Small intestine (tissue), 7 donors: Measurements from ENCODE around the gene PFN1. TPM values are rescaled to one million over a fixed set of nuclear protein-coding genes. Genes with fewer than 3 reads are reported as not detected.
"Not testable (repeated sequence)": the region's sequence is repeated elsewhere in the genome, so short reads cannot be mapped to it uniquely, and the experiment has no call there.

Experiments used
- DNase-seq, 2 donors: peaks; one replicate each; pipeline versions ENCODE4 v3.0.0 to v3.0.0-alpha.2; 2013
- FAIRE-seq: peaks from 2 replicates; lab custom pipeline; 2012; peaks lifted over from hg19 to GRCh38; lab: Jason Lieb, UNC
- H3K27ac ChIP-seq, 3 donors: one replicate each; pipeline ENCODE4 v1.5.1; 2013; ENCODE audit warnings: low read length in 2 of 3, mild to moderate bottlenecking in 2 of 3, control low read depth in 1 of 3, inconsistent platforms in 1 of 3, low read depth in 1 of 3, moderate library complexity in 1 of 3
- H3K27me3 ChIP-seq, 3 donors: one replicate each; pipeline ENCODE4 v1.6.1; 2013; ENCODE audit warnings: low read length in 3 of 3, inconsistent platforms in 1 of 3; ENCODE audit not compliant: control insufficient read depth in 3 of 3, insufficient read depth in 3 of 3
- H3K36me3 ChIP-seq, 3 donors: one replicate each; pipeline ENCODE4 v1.6.1; 2013; ENCODE audit warnings: low read length in 3 of 3, inconsistent platforms in 1 of 3, low read depth in 1 of 3, mild to moderate bottlenecking in 1 of 3, moderate library complexity in 1 of 3; ENCODE audit not compliant: control insufficient read depth in 3 of 3, insufficient read depth in 2 of 3
- H3K4me1 ChIP-seq, 3 donors: one replicate each; pipeline ENCODE4 v1.6.1; 2013; ENCODE audit warnings: low read length in 2 of 3, inconsistent platforms in 1 of 3, low read depth in 1 of 3, mild to moderate bottlenecking in 1 of 3, moderate library complexity in 1 of 3; ENCODE audit not compliant: control insufficient read depth in 3 of 3, insufficient read depth in 2 of 3
- H3K4me3 ChIP-seq, 3 donors: one replicate each; pipeline ENCODE4 v1.5.1; 2013; ENCODE audit warnings: low read length in 3 of 3, control low read depth in 1 of 3, inconsistent platforms in 1 of 3, low read depth in 1 of 3, mild to moderate bottlenecking in 1 of 3, moderate library complexity in 1 of 3
- H3K9me3 ChIP-seq, 2 donors: one replicate each; pipeline ENCODE4 v1.6.1; 2013; ENCODE audit warnings: low read depth in 1 of 2, low read length in 1 of 2; ENCODE audit not compliant: control insufficient read depth in 2 of 2, insufficient read depth in 1 of 2
- WGBS, 3 donors: extraction: QIAGEN DNeasy Blood & Tissue Kit; methylation state at CpG; one replicate each; pipeline ENCODE4 v1.1.7; 2013; 5-methylcytosine and 5-hydroxymethylcytosine counted together
- polyA plus RNA-seq, 4 donors: library from polyadenylated mRNA; stranded (reverse) in 3 of 4; unstranded in 1 of 4; fragments of 200-250 nt in 3 of 4; fragments of 120-200 nt in 1 of 4; gene quantifications; one replicate each; pipeline versions ENCODE4 v1.2.1 to v1.2.3, GENCODE V29; 2013
- donor health status: healthy with polysubstance abuse.
- donor health status: control.
- donor health status: control.
- donor health status: Bipolar disorder and iron deficiency.
- donor health status: healthy.

Gene PFN1
- polyA plus RNA-seq, 4 donors: 501 to 1,180 (median 908) TPM

DNA sequence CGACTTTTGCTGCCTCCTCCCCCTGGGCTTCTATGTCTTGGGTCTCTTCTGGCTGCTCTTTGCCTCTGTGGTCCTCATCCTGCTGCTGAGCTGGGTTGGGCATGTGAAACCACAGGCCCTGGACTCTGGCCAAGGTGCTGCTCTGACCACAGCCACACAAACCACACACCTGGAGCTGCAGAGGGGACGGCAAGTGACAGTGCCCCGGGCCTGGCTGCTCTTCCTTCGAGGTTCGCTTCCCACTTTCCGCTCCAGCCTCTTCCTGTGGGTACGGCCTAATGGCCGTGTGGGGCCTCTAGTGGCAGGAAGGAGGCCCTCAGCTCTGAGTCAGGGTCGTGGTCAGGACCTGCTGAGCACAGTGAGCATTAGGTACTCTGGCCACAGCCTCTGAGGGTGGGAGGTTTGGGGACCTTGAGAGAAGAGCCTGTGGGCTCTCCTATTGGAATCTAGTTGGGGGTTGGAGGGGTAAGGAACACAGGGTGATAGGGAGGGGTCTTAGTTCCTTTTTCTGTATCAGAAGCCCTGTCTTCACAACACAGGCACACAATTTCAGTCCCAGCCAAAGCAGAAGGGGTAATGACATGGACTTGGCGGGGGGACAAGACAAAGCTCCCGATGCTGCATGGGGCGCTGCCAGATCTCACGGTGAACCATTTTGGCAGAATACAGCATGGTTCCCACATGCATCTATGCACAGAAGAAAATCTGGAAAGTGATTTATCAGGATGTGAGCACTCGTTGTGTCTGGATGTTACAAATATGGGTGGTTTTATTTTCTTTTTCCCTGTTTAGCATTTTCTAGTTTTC lies 14.0 kb downstream of the PFN1 start:
- Histone ChIP-seq H3K27ac (no peak overlapping the region), H3K36me3 (peaks cover 2 to 50% (median 3%) of the 10 kb centered on the region in 3 donors), H3K27me3 (no peaks in the 10 kb centered on the region), H3K4me3 (no peak overlapping the region), H3K9me3 (no peaks in the 10 kb centered on the region), H3K4me1 (peaks cover 3 to 17% (median 7%) of the 10 kb centered on the region in 3 donors)
- peak in 1 of 2 donors; percentile 23 for DNase-seq
- 32 to 48% (median 39%) methylated on average over 14 of the region's 14 CpGs for WGBS, 3 donors
- FAIRE-seq: no peak

DNA sequence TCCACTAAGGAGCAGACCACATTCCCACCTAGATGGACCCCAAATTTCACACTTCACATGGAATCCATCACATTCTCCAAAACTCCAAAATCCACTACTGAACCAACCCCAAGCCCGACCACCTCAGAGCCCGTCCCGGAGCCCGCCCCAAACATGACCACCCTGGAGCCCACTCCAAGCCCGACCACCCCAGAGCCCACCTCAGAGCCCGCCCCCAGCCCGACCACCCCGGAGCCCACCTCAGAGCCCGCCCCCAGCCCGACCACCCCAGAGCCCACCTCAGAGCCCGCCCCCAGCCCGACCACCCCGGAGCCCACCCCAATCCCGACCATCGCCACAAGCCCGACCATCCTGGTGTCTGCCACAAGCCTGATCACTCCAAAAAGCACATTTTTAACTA lies 14.7 kb downstream of the PFN1 start:
- DNase-seq: no peak
- Histone ChIP-seq H3K4me1 (peaks cover under 1 to 12% (median 7%) of the 10 kb centered on the region in 3 donors), H3K27ac (no peak overlapping the region), H3K36me3 (peaks cover 2 to 48% (median 3%) of the 10 kb centered on the region in 3 donors), H3K9me3 (no peaks in the 10 kb centered on the region), H3K4me3 (no peak overlapping the region), H3K27me3 (no peaks in the 10 kb centered on the region)
- 74 to 76% (median 76%) methylated on average over 14 to 16 of the region's 16 CpGs for WGBS, 3 donors
- no peak for FAIRE-seq

DNA sequence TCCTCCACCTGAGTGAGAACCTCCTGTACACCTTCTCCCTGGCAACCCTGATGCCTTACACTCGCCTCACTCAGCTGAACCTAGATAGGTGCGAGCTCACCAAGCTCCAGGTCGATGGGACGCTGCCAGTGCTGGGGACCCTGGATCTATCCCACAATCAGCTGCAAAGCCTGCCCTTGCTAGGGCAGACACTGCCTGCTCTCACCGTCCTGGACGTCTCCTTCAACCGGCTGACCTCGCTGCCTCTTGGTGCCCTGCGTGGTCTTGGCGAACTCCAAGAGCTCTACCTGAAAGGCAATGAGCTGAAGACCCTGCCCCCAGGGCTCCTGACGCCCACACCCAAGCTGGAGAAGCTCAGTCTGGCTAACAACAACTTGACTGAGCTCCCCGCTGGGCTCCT lies 15.6 kb downstream of the PFN1 start:
- Histone ChIP-seq H3K9me3 (no peaks in the 10 kb centered on the region), H3K27ac (no peak overlapping the region), H3K36me3 (peaks cover 2 to 40% (median 3%) of the 10 kb centered on the region in 3 donors), H3K27me3 (no peaks in the 10 kb centered on the region), H3K4me3 (no peak overlapping the region), H3K4me1 (peaks cover 0 to 7% (median 5%) of the 10 kb centered on the region in 3 donors)
- FAIRE-seq (no peak), DNase-seq (no peak)
- WGBS, 3 donors: 91 to 94% (median 94%) methylated on average over 12 of the region's 12 CpGs

DNA sequence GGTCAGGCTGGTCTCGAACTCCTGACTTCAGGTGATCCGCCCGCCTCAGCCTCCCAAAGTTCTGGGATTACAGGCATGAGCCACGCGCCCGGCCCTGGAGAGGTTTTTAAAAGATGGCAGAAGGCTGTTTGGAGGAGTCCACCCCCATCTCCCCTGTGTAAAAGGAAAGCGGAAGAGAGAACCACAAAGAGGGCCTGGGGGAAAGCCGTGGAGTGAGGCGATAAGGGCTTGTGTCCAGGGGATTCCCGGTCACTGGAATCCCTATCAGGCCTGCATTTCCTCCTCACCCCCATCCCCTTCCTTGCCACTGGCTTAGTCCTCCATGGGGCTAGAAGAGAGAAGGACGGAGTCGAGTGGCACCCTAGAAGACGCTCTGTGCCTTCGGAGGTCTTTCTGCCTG lies 16.4 kb downstream of the PFN1 start, which contains the start of gene GP1BA:
TSS of gene GP1BA (plus strand) at position 315 of the 400 bp plus-strand sequence. CDS start 328 bp downstream, outside the sequence.
- Histone ChIP-seq H3K36me3 (peaks cover 0 to 32% (median 0%) of the 10 kb centered on the region in 3 donors), H3K9me3 (no peaks in the 10 kb centered on the region), H3K27ac (no peak within 1 kb of the TSS), H3K4me3 (no peak within 1 kb of the TSS), H3K27me3 (no peaks in the 10 kb centered on the region), H3K4me1 (peaks cover 0 to 7% (median 5%) of the 10 kb centered on the region in 3 donors)
- FAIRE-seq (no peak), DNase-seq (no peak)
- 77 to 91% (median 82%) methylated on average over 14 of the region's 14 CpGs for WGBS, 3 donors

DNA sequence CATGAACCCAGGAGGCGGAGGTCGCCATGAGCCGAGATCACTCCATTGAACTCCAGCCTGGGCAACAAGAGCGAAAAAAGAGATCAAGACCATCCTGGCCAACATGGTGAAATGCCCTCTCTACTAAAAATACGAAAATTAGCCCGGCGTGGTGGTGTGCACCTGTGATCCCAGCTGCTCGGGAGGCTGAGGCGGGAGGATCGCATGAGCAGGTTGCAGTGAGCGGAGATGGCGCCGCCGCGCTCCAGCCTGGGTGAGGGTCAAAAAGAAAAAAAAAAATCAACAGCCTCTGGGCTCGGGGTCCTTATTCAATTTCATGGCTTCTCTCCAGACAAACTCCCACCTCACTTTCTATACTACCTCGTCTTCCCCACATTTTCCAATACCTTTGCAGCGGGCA lies 19.4 kb downstream of the PFN1 start:
- H3K4me1 ChIP-seq: peaks cover 0 to under 1% (median under 1%) of the 10 kb centered on the region in 3 donors
- H3K36me3 ChIP-seq: peaks cover 0 to 12% (median 0%) of the 10 kb centered on the region in 3 donors
- 97% methylated on average over 18 of the region's 18 CpGs for WGBS, 3 donors
- no peaks in the 10 kb centered on the region for H3K27me3 ChIP-seq
- H3K27ac ChIP-seq: no peak overlapping the region
- no peak for DNase-seq
- no peak for FAIRE-seq
- H3K4me3 ChIP-seq: no peak overlapping the region
- no peaks in the 10 kb centered on the region for H3K9me3 ChIP-seq

DNA sequence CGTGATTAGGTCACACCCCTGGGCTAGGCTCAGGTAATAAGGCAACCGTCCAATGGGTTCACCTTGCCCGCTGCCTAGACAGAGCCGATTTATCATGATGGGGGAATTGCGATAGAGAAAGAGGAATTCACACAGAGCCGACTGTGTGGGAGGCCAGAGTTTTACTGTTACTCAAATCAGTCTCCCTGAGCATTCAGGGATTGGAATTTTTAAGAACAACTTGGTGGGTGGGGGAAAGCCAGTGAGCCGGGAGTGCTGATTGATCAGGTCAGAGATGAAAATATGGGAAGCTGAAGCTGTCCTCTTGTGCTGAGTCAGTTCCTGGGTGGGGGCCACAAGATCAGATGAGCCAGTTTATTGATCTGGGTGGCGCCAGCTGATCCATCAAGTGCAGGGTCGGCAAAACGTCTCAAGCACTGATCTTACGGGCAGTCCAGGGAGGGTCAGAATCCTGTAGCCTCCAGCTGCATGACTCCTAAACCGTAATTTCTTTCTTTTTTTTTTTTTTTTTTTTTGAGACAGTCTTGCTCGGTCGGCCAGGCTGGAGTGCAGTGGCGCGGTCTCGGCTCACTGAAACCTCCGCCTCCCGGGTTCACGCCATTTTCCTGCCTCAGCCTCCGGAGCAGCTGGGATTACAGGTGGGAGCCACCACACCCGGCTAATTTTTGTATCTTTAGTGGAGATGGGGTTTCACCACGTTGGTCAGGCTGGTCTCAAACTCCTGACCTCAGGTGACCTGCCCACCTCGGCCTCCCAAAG lies 21.6 kb downstream of the PFN1 start:
- DNase-seq, H3K4me3 ChIP-seq, H3K36me3 ChIP-seq, H3K4me1 ChIP-seq, FAIRE-seq, H3K27me3 ChIP-seq, H3K9me3 ChIP-seq, H3K27ac ChIP-seq: not testable (repeated sequence)
- WGBS, 3 donors: 68 to 82% (median 76%) methylated on average over 24 of the region's 24 CpGs

DNA sequence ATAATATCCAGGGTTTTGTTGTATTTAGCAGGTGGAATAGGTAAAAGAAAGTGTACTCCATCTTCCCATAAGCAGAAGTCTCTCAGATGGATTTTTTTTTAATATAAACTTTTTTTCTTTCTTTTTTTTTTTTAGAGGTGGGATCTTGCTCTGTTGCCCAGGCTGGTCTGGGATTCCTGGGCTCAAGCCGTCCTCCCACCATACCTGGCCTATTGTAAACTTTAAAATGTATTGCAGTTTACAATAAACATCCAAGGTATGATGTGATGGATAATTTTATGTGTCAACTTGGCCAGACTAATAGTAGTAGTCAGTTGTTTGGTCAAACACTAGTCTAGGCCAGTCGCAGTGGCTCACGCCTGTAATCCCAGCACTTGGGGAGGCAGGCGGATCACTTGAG lies 27.0 kb downstream of the PFN1 start:
- H3K27ac ChIP-seq: no peak overlapping the region
- WGBS, 3 donors: 91 to 98% (median 94%) methylated on average over 4 of the region's 4 CpGs

DNA sequence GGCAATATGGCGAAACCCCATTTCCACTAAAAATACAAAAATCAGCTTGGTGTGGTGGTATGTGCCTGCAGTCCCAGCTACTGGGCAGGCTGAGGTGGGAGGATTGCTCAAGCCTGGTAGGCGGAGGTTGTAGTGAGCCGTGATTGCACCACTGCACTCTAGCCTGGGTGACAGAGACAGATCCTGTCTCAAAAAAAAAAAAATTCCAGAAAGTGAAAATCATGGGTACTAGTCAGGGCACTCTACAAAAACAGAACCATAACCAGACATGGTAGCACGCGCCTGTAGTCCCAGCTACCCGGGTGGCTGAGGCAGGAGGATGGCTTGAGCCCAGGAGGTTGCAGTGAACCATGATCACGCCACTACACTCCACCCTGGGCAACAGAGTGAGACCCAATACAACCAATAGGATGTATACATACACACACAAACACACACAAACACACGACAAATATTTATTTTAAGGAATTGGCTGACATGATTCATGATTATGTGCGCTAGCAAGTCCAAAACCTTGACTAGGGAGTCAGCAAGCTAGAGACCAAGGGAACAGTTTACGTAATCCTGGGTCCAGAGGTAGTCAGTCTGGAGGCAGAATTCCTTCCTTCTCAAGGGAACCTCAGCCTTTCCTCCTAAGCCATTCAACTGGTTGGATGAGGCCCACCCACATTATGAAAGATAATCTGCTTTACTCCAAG lies 27.8 kb downstream of the PFN1 start:
- Histone ChIP-seq H3K27me3 (no peaks in the 10 kb centered on the region), H3K4me3 (no peak overlapping the region), H3K36me3 (no peaks in the 10 kb centered on the region), H3K4me1 (no peaks in the 10 kb centered on the region), H3K9me3 (no peaks in the 10 kb centered on the region), H3K27ac (no peak overlapping the region)
- whole genome bisulfite sequencing, 3 donors: 80 to 86% (median 82%) methylated on average over 10 of the region's 10 CpGs
- no peak for DNase-seq
- no peak for FAIRE-seq

More for the DNA sequence above, 27.0 kb downstream of the PFN1 start:
- Histone ChIP-seq H3K4me3 (no peak overlapping the region), H3K36me3 (no peaks in the 10 kb centered on the region), H3K27me3 (no peaks in the 10 kb centered on the region), H3K4me1 (no peaks in the 10 kb centered on the region), H3K9me3 (no peaks in the 10 kb centered on the region)
- DNase-seq (no peak), FAIRE-seq (no peak)
